GM18858 (cell line): ENCODE measurements around the gene CNST.
"Not testable (repeated sequence)": the region's sequence is repeated elsewhere in the genome, so short reads cannot be mapped to it uniquely, and the experiment has no call there.

Experiments
- ATAC-seq: cut with Tn5 transposase; IDR thresholded peaks from one replicate; pipeline ENCODE4 v1.9.1; 2021; ENCODE audit not compliant: unreplicated experiment

CNST gene

DNA sequence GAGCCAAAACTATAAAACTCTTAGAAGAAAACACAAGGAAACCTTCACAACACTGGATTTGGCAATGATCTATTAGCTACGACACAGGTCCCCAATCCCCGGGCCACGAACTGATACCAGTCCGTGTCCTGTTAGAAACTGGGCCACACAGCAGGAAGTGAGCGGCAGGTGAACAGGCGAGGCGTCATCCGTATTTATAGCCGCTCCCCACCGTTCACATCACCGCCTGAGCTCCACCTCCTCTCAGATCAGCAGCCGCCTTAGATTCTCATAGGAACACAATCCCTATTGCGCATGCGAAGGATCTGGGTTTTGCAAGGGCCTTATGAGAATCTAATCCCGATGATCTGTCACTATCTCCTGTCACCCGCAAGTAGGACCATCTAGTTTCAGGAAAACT is 12.1 kb upstream of the CNST start:
- ATAC-seq: no peak

GRCh38 chr1:246558041-246558440 is 8.2 kb upstream of the CNST start:
- ATAC-seq: no peak

- ATAC-seq: no peak
Measured at GRCh38 chr1:246559310-246559709, 6.9 kb upstream of the CNST start.

DNA sequence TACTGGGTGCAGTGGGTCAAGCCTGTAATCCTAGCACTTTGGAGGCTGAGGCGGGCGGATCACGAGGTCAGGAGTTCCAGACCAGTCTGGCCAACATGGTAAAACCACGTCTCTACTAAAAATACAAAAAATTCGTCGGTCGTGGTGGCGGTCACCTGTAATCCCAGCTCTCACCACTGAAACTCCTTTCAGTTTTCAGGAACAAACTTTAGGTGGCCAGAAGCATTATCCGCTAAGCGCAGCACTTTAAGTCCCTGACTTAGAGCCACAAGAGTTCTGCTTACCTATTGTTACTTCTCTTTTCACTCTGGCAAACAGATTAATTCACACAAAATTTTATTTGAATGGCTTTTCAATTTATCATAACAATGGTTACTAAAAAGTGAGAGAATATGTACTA is 5.4 kb upstream of the CNST start:
- not testable (repeated sequence) for ATAC-seq

- no peak for ATAC-seq
Measured at GRCh38 chr1:246564839-246565750, 1.2 kb upstream of the CNST start.

GRCh38 chr1:246565751-246566127 is 517 bp upstream of the CNST start:
- no peak for ATAC-seq

- peak; percentile 1 for ATAC-seq
Measured at GRCh38 chr1:246566813-246567645, 773 bp downstream of the CNST start.

- ATAC-seq: no peak
Measured at GRCh38 chr1:246567646-246568235, 1.5 kb downstream of the CNST start.

GRCh38 chr1:246569248-246570238 is 3.3 kb downstream of the CNST start:
- no peak for ATAC-seq

DNA sequence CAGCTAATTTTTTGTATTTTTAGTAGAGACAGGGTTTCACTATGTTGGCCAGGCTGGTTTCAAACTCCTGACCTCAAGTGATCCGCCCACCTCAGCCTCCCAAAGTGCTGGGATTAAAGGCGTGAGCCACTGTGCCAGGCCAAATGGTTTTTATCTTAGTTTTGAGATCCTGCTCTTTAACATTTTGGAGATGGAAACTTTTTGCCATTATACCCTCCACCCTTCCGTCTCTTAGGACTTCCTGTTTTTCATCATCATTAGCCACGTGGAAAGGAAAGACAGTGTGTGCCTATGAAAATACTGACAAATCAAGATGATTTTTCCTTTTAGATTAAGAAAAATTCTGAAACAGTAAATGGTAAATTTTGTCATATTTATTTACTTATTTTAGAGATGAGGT is 5.1 kb downstream of the CNST start:
- ATAC-seq: not testable (repeated sequence)

DNA sequence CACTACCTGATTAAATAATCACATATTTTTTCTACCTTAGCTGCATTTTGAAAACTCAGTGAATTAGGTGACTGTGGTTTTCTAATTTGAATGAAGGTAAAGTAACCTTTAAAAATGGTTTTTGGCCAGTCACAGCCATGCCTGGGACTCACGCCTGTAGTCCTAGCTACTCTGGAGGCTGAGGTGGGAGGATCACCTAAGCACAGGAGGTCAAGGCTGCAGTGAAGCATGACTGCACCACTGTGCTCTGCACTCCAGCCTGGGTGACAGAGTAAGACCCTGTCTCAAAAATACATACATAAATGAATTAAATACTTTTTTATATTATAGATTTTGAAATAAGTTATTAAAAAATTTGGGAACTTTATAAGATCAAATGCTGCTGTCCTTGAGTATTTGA is 5.7 kb downstream of the CNST start:
- no peak for ATAC-seq

DNA sequence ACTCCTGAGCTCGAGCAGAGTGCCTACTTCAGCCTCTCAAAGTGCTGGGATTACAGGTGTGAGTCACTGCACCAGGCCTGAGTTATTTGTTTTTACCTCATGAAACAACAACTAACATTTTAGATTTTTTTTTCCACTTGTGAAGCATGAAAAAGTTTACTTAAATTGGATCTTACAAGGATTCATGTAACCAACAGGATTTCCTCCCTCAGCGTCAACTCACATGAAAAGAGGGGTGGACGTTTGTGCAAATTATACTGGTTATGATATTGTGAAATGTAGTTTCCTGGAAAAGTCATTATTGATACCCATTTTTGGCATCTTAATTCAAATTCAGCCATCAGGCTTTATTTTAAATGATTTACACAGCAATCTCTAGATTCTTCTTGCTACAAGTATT is 6.5 kb downstream of the CNST start:
- no peak for ATAC-seq

DNA sequence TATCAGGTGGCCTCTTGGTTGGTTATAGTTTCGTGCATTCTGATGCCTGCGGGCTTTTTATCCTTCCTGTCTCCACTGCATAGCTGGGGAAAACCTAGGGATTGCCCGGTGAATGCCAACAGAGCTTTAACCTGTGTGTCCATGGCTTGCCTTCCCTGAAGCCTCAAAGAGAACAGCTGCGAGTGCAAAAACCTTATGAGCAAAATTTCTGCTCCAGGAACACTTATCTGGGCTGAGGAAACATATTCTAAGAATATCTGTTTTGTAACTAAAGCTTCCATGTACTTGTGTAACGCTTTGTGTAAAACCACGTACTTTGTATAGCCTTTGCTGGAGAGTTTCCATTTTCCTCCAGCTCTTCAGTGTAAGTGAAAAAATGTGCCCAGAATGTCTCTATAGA is 7.2 kb downstream of the CNST start:
- no peak for ATAC-seq

GRCh38 chr1:246576709-246577032 is 10.4 kb downstream of the CNST start:
- no peak for ATAC-seq

GRCh38 chr1:246577082-246577719 is 10.9 kb downstream of the CNST start:
- ATAC-seq: no peak

DNA sequence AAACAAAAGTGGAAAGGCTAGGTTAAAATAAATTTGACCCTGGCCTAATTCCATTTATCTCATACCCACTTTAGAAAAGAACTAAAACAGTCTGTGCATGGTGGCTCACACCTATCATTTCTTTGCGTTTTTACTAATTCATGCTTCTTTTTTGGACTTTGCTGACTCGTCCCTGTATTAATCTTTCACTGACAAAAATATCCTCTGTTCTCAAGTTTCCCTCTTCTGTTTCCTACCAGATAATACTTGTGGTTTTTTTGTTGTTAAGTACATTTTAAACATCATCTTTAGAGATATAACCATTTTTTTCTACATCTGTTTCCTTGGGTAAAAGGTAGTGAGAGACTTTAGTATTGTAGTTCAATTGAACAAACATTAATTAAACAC is 11.5 kb downstream of the CNST start:
- ATAC-seq: no peak

GRCh38 chr1:246579818-246580217 is 13.6 kb downstream of the CNST start:
- peak; percentile 66 for ATAC-seq

DNA sequence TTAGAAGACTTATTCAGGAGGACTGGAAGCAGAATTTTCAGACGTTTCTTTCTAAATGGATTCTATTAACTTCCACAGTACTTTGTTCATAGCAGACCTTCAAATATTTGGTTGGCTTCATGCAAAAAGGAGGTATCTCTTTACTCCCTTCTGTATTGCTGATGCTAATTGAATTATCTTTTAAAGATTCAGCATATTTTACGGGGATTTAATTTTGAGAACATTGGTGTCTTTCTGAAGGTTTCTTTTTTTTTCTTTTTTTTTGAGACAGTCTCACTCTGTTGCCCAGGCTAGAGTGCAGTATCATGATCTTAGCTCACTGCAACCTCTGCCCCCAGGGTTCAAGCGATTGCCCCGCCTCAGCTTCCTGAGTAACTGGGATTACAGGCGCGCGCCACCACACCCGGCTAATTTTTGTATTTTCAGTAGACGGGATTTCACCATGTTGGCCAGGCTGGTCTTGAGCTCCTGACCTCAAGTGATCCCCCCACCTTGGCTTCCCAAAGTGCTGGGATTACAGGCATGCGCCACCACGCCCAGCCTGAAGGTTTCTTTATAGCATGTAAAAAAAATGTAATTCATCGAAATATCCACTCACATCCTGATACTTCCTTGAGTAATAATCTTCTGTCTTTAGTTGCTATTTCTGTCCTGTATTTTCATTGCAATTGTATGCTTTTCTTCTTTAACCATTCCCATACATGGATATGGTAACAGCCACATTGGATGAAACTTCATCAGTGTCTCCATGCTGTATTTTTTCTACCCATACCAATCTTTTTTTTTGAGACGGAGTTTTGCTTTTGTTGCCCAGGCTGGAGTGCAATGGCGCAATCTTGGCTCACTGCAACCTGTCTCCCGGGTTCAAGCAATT is 14.5 kb downstream of the CNST start:
- ATAC-seq: no peak
